ENCODE measurements around the gene AOPEP.

GRCh38 chr9:94911986-94912635 is 185.6 kb downstream of the AOPEP start:
- TF ChIP-seq MXI1 (IDR thresholded peaks at IDR 0.05; ENCODE audit: low read depth, low read length) (no peak), EZH2 (IDR thresholded peaks at IDR 0.05; ENCODE audit: borderline replicate concordance, low read depth, low read length) (no peak), TAF1 (IDR thresholded peaks at IDR 0.05; ENCODE audit: control insufficient read depth, extremely low read depth, insufficient read depth, low read length, severe bottlenecking) (no peak), POLR2A (conservative IDR thresholded peaks at IDR 0.05) (no peak), JUND (IDR thresholded peaks at IDR 0.05; ENCODE audit: borderline replicate concordance, low read depth, low read length) (no peak), JUND (tag; IDR thresholded peaks at IDR 0.05; ENCODE audit: borderline replicate concordance, low read depth, low read length) (no peak), SMAD4 (CRISPR knock-in tag; conservative IDR thresholded peaks at IDR 0.05) (no peak), CREB5 (CRISPR knock-in tag; IDR thresholded peaks at IDR 0.05) (no peak), E2F4 (CRISPR knock-in tag; IDR thresholded peaks at IDR 0.05; ENCODE audit: low read depth) (no peak)

Data from K562 (cell line).